ENCODE data around the gene MBNL1. TPM values are rescaled to one million over a fixed set of nuclear protein-coding genes. Genes with fewer than 3 reads are reported as not detected.

MBNL1 gene
- total and polyA plus RNA-seq, 2 of the 4 experiments (the other 2 are of a cell fraction): 127 to 664 TPM

GRCh38 chr3:152338159-152338720 lies 69.5 kb downstream of the MBNL1 start:
- no peak overlapping the region for H3K27ac ChIP-seq (ENCODE audit: insufficient read depth, low read length)
- no peaks in the 10 kb centered on the region for H3K27me3 ChIP-seq (ENCODE audit: control insufficient read depth, insufficient read depth, low read length)
- peaks cover 40 to 66% of the 10 kb centered on the region in 2 experiments for H3K79me1 ChIP-seq (ENCODE audit: low read depth in 1 of 2, low read length in 2 of 2)
- H3K4me3 ChIP-seq (ENCODE audit: insufficient read depth, low read depth, low read length): no peak overlapping the region
- peaks cover 31% of the 10 kb centered on the region for H4K20me1 ChIP-seq (ENCODE audit: insufficient read depth, low read length)
- peak overlapping the region; percentile 10; the same call in 1 of the 2 replicates for H2BK20ac ChIP-seq (ENCODE audit: low read depth, low read length)
- peaks cover 18% of the 10 kb centered on the region for H3K9me1 ChIP-seq (ENCODE audit: insufficient read depth, low read length)
- H3K4me2 ChIP-seq (ENCODE audit: low read depth, low read length): no peak overlapping the region
- TF ChIP-seq FOS (IDR thresholded peaks at IDR 0.05; ENCODE audit: low read depth, low read length) (no peak), CHD1 (IDR thresholded peaks at IDR 0.05; ENCODE audit: low read depth, low read length) (no peak), BHLHE40 (IDR thresholded peaks at IDR 0.05; ENCODE audit: low read depth, low read length) (no peak), RFX5 (IDR thresholded peaks at IDR 0.05; ENCODE audit: low read depth, low read length) (no peak), USF2 (IDR thresholded peaks at IDR 0.05; ENCODE audit: low read depth, low read length) (no peak), SMC3 (IDR thresholded peaks at IDR 0.05; ENCODE audit: low read depth, low read length) (no peak), RCOR1 (IDR thresholded peaks at IDR 0.05; ENCODE audit: insufficient replicate concordance, low read length) (no peak), CEBPB (IDR thresholded peaks at IDR 0.05; ENCODE audit: low read depth, low read length) (no peak), MAFK (IDR thresholded peaks at IDR 0.05; ENCODE audit: low read depth, low read length) (no peak)
- BruUV-seq (replicated peaks): no TSS peak
- H3K36me3 ChIP-seq (ENCODE audit: control insufficient read depth, insufficient read depth, low read length): peaks cover 24% of the 10 kb centered on the region
- intact Hi-C loops (cut with micrococcal nuclease) (no loop called here), in situ Hi-C loops (cut with MboI; ENCODE audit: low sequenced_read_pairs) (no loop called here), dilution Hi-C loops (cut with HindIII; ENCODE audit: low sequenced_read_pairs, unreplicated experiment) (no loop called here)
- no peaks in the 10 kb centered on the region for H3K9me3 ChIP-seq (ENCODE audit: control insufficient read depth, insufficient read depth, low read length)
- H2AK9ac ChIP-seq (replicated peaks; ENCODE audit: low read depth, low read length, poor library complexity): peak overlapping the region; percentile 23
- no peak overlapping the region for H3K4ac ChIP-seq (ENCODE audit: low read depth, low read length)
- H2AK5ac ChIP-seq (ENCODE audit: low read depth, low read length): no peak overlapping the region
- H2BK120ac ChIP-seq (ENCODE audit: low read depth, low read length): no peak overlapping the region
- H3K56ac ChIP-seq (ENCODE audit: extremely low read depth, insufficient read depth, low read length): no peak overlapping the region
- ATAC-seq (ENCODE audit: low read depth) (no peak), DNase-seq (no peak)
- no peak overlapping the region for H2BK5ac ChIP-seq (ENCODE audit: low read depth, low read length, poor library complexity, severe bottlenecking)
- no peak overlapping the region for H4K5ac ChIP-seq (ENCODE audit: low read depth, low read length)
- H3K23ac ChIP-seq (ENCODE audit: low read depth, low read length): no peak overlapping the region
- WGBS, 2 experiments (ENCODE audit: extremely low coverage in 2 of 2, insufficient read length in 1 of 2): 100% methylated on average over 2 of the region's 5 CpGs; no CpG with 5 or more reads in 1 of the 2 experiments
- H2BK15ac ChIP-seq (ENCODE audit: low read depth, low read length): no peak overlapping the region
- no peak overlapping the region for H4K8ac ChIP-seq (ENCODE audit: low read depth in 2 of 2, low read length in 2 of 2)
- H3K18ac ChIP-seq (ENCODE audit: low read depth, low read length): no peak overlapping the region
- no peak overlapping the region for H4K91ac ChIP-seq (ENCODE audit: insufficient read depth, low read depth, low read length)
- H2AFZ ChIP-seq (replicated peaks; ENCODE audit: low read length, poor library complexity): no peak overlapping the region
- POLR2A ChIA-PET (ENCODE audit: unreplicated experiment): no interaction called here
- 0 out of 2 replicates have a peak overlapping the region, but pooled peaks have one; percentile 32 for H3K14ac ChIP-seq (replicated peaks; ENCODE audit: low read depth, low read length)
- no peak overlapping the region for H3K9ac ChIP-seq (ENCODE audit: low read depth, low read length)
- CTCF ChIA-PET: interaction anchor here (0.6 kb wide), 1 partner anchor 565 kb away, joined by 3 read pairs; no protein-coding TSS in a partner anchor
- H3K4me1 ChIP-seq (ENCODE audit: control insufficient read depth, insufficient read depth, low read length): no peaks in the 10 kb centered on the region
